Stomach (tissue), 4 donors: Measurements from ENCODE around the gene ANKRD12.

Experiments used
- POLR2A ChIP-seq, 4 donors: fragments of 450-650 bp; IDR thresholded peaks; one replicate each; pipeline ENCODE4 v1.6.1; 2016; ENCODE audit warnings: antibody characterized with exemption in 4 of 4, control low read depth in 2 of 4, mild to moderate bottlenecking in 1 of 4, moderate library complexity in 1 of 4
- POLR2AphosphoS5 ChIP-seq, 3 donors: sonication (generic); formaldehyde crosslinking; IDR thresholded peaks; one replicate each; pipeline ENCODE4 v1.6.1; 2016; ENCODE audit warnings: antibody characterized with exemption in 3 of 3
- TF ChIP-seq, protein P1 (sequence below), 7 experiments: fragments of 450-650 bp in 4 of 7; fragments of 200-600 bp in 3 of 7; sonication (generic) in 3 of 7; IDR thresholded peaks; one replicate each; pipeline ENCODE4 v1.5.1; 2016 to 2019; ENCODE audit warnings: antibody characterized with exemption in 7 of 7, control low read depth in 2 of 7, mild to moderate bottlenecking in 1 of 7

DNA sequence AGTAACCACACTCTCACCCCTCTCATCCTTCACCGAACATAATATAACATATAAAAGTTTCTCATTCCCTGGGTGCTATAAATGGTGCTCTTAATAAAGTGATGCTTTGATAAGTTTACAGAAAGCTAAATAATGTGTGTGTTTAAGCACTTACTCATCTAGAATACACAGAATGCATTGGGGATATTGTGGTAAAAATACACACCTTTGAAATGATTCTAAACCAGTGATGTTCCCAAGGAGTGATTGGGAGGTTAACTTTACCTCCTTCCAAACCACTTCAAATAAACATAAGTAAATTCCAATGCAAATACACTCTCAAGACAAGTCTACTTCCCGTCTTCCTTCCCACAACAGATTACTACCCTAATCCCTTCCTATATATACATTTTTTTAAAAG, 112.7 kb downstream of the ANKRD12 start:
- TF ChIP-seq, protein P1, sequence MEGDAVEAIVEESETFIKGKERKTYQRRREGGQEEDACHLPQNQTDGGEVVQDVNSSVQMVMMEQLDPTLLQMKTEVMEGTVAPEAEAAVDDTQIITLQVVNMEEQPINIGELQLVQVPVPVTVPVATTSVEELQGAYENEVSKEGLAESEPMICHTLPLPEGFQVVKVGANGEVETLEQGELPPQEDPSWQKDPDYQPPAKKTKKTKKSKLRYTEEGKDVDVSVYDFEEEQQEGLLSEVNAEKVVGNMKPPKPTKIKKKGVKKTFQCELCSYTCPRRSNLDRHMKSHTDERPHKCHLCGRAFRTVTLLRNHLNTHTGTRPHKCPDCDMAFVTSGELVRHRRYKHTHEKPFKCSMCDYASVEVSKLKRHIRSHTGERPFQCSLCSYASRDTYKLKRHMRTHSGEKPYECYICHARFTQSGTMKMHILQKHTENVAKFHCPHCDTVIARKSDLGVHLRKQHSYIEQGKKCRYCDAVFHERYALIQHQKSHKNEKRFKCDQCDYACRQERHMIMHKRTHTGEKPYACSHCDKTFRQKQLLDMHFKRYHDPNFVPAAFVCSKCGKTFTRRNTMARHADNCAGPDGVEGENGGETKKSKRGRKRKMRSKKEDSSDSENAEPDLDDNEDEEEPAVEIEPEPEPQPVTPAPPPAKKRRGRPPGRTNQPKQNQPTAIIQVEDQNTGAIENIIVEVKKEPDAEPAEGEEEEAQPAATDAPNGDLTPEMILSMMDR (IDR thresholded peaks at IDR 0.05): no peak
- TF ChIP-seq POLR2A (IDR thresholded peaks at IDR 0.05) (no peak), POLR2AphosphoS5 (IDR thresholded peaks at IDR 0.05) (no peak)
